ENCODE results near the gene ACTC1. TPM values are rescaled to one million over a fixed set of nuclear protein-coding genes. Genes with fewer than 3 reads are reported as not detected.

The ACTC1 gene
- polyA plus RNA-seq, 1 experiment, result 0.46 TPM

DNA sequence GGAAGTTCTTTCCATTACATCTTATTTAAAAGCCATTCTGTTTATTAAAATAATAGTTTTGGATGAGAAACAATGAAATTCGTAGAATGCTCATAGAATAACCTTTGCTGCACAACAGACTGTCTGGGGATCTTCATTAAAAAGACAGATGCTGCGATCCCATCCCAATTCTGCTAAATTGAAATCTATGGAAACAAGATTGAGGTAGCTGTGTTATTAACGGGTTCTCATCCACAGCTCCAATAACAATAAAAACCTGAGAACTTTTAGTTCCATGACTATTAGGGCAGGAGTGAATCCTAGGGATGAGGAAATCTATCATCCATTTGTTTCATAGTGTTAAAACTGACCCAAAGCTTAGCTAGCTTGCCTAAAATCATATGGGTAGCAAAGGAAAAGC lies 38.1 kb downstream of the ACTC1 start:
- CTCF ChIA-PET, result no interaction called here
- no peak for DNase-seq (ENCODE audit: low read depth, low spot score)
- no peak overlapping the region for H3K27ac ChIP-seq (ENCODE audit: low read depth, low read length)
- H3K27me3 ChIP-seq (ENCODE audit: control insufficient read depth, insufficient read depth, low read length), result peaks cover 57% of the 10 kb centered on the region
- no peak overlapping the region for H3K4me3 ChIP-seq (ENCODE audit: low read depth, low read length)
- peaks cover 3% of the 10 kb centered on the region; the same call in 1 of the 2 replicates for H3K9me3 ChIP-seq (ENCODE audit: control insufficient read depth, insufficient read depth, low read length)
- TF ChIP-seq CTCF (IDR thresholded peaks at IDR 0.05; ENCODE audit: low read depth, low read length), result no peak
- POLR2A ChIA-PET, result no interaction called here

DNA sequence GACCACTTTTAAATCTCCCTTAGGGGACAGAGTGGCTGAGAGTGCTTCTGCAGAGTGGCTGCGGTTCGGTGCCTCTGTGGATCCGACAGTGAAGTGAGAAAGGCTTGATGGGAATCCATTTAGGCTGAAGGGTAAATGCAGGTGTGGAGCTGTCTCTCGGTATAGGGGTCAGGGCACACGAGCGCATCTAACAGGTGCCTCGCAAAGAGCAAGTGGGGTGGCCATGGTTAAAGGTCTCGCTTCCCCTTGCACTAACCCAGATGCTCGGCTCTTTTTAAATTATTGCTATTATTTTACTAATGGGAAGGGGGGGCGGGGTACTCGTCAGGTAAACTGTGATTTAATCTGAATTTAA lies 40.0 kb downstream of the ACTC1 start:
- no peak overlapping the region for H3K27ac ChIP-seq (ENCODE audit: low read depth, low read length)
- no peak overlapping the region; the same call in 1 of the 2 replicates for H3K4me3 ChIP-seq (ENCODE audit: low read depth, low read length)
- CTCF ChIA-PET, result interaction anchor here (0.5 kb wide), 1 partner anchor 166 kb away, joined by 4 read pairs; no protein-coding TSS in a partner anchor
- H3K27me3 ChIP-seq (ENCODE audit: control insufficient read depth, insufficient read depth, low read length), result peaks cover 52% of the 10 kb centered on the region
- H3K9me3 ChIP-seq (ENCODE audit: control insufficient read depth, insufficient read depth, low read length), result peaks cover 3% of the 10 kb centered on the region; the same call in 1 of the 2 replicates
- no peak for TF ChIP-seq CTCF (IDR thresholded peaks at IDR 0.05; ENCODE audit: low read depth, low read length)
- no peak for DNase-seq (ENCODE audit: low read depth, low spot score)
- POLR2A ChIA-PET, result no interaction called here

DNA sequence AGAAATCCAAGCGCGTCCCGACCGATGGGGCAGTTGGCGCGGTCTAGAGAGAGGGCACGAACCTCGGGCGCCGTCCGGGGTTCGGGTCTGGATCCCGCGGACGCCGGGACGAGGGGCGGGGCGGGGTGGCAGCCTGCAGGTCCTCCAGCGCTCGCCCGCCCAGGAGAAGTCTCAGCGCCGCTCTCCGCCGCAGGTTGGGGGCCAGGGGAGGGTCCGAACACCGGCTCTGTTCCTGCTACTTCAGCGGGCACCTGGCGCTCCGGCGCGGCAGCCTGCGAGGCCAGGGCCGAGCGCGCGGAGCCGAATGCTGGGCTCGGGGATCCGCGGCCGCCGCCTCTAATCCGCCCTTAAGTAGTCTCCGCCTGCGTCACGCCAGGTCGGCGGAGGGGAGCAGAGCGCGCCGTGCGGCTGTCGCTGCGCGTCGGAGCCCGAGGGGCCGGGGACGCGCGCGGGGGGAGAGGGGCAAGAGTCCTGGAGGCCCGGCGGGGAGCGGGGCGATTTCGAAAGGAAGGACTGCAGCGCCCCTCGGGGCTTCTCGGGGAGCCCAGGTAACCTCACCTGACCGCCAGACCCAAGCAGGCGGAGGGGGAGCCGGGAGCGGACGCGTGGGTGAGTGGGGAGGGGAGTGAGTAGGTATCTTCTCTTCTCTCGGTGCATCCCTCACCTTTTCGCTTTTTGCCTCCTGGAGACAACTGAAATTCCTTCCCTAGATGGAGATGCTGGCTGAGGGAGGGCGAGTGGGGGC lies 40.5 kb downstream of the ACTC1 start, which contains the start of gene GJD2:
Gene GJD2 (minus strand): TSS at position 325 of the 745 bp plus-strand sequence. CDS start 510 bp downstream, outside the sequence.
- CTCF ChIA-PET, result interaction anchor here (0.5 kb wide), 1 partner anchor 167 kb away, joined by 4 read pairs; no protein-coding TSS in a partner anchor
- H3K9me3 ChIP-seq (ENCODE audit: control insufficient read depth, insufficient read depth, low read length), result peaks cover 3% of the 10 kb centered on the region; the same call in 1 of the 2 replicates
- no peak within 1 kb of the TSS for H3K27ac ChIP-seq (ENCODE audit: low read depth, low read length)
- peaks cover 49% of the 10 kb centered on the region for H3K27me3 ChIP-seq (ENCODE audit: control insufficient read depth, insufficient read depth, low read length)
- POLR2A ChIA-PET, result no interaction called here
- no peak for DNase-seq (ENCODE audit: low read depth, low spot score)
- TF ChIP-seq CTCF (IDR thresholded peaks at IDR 0.05; ENCODE audit: low read depth, low read length), result no peak
- H3K4me3 ChIP-seq (ENCODE audit: low read depth, low read length), result peak within 1 kb of the TSS; percentile 17; the same call in 1 of the 2 replicates

DNA sequence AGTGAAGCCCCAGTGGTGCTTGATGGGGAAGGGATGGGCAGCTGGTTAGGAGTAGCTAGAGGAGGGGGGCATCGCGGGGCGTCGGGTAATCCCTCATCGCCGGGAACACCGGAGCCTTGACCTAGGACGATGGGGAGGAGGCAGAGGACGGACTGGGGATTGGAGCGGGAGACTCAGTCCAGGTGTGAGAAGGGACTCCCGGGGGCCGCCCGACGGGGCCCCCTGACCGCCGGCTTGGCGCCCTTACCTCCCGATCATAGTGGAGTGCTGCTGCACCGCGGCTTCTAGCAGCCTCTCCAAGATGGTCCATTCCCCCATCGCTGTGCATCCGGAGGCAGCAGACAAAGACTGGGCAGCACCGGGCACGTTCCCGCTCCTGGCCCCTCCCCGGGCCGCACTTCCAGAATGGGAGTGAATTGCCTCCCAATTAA lies 41.2 kb downstream of the ACTC1 start:
- Histone ChIP-seq H3K27ac (ENCODE audit: low read depth, low read length) (no peak overlapping the region), H3K4me3 (ENCODE audit: low read depth, low read length) (no peak overlapping the region), H3K27me3 (ENCODE audit: control insufficient read depth, insufficient read depth, low read length) (peaks cover 48% of the 10 kb centered on the region), H3K9me3 (ENCODE audit: control insufficient read depth, insufficient read depth, low read length) (peaks cover 3% of the 10 kb centered on the region; the same call in 1 of the 2 replicates)
- POLR2A ChIA-PET, result no interaction called here
- no peak for TF ChIP-seq CTCF (IDR thresholded peaks at IDR 0.05; ENCODE audit: low read depth, low read length)
- CTCF ChIA-PET, result no interaction called here
- no peak for DNase-seq (ENCODE audit: low read depth, low spot score)

GRCh38 chr15:34753236-34753894 lies 42.0 kb downstream of the ACTC1 start:
- Histone ChIP-seq H3K9me3 (ENCODE audit: control insufficient read depth, insufficient read depth, low read length) (peaks cover 3% of the 10 kb centered on the region; the same call in 1 of the 2 replicates), H3K4me3 (ENCODE audit: low read depth, low read length) (no peak overlapping the region), H3K27ac (ENCODE audit: low read depth, low read length) (no peak overlapping the region), H3K27me3 (ENCODE audit: control insufficient read depth, insufficient read depth, low read length) (peaks cover 44% of the 10 kb centered on the region)
- CTCF ChIA-PET, result no interaction called here
- no peak for TF ChIP-seq CTCF (IDR thresholded peaks at IDR 0.05; ENCODE audit: low read depth, low read length)
- DNase-seq (ENCODE audit: low read depth, low spot score), result peak; percentile 27
- POLR2A ChIA-PET, result interaction anchor here (0.6 kb wide), 1 partner anchor 99 kb away, joined by 4 read pairs; no protein-coding TSS in a partner anchor

All from AG04450 (cell line).